ENCODE measurements around the gene HSDL1.

Gene HSDL1

DNA sequence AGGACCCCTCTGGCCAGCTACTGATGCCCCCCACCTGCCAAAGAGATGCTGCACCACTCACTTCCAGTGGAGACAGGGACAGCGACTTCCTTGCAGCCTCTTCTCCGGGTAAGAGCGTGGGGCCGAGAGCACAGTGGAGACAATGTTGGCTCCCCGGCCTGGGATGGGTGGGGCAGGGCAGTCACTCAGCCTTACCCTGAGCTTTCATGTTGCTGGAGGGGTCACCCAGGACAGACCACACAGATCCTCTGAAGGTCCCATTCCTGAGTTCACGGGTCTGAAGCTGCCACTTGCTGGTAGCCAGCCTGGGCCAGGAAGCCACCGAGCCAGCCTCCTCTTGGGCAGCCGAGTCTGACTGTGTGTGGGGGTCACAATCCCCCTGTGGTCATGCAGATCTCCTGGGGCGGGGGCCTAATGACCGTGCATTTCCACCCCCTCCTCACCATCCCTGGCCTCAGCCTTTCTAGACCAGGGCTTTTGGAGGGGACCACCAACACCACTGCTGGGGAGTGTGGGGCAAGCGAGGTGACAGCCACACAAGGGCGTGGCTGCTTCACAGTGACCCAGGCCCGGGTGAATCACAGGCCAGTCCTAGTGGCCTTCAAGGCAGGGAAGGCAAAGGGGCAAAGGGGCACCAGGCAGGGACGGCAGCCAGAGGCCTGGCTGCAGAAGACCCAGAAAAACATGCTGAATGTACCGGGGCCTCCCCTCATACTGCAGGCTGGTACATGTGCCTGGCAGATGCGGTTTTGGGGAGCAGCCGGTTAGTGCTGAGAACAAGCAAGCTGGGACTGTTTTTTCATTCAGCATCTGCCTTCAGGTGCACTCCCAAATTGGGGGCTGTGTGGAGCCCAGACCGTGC, 31.4 kb upstream of the HSDL1 start:
- no peak for DNase-seq (ENCODE audit: low read depth)

DNA sequence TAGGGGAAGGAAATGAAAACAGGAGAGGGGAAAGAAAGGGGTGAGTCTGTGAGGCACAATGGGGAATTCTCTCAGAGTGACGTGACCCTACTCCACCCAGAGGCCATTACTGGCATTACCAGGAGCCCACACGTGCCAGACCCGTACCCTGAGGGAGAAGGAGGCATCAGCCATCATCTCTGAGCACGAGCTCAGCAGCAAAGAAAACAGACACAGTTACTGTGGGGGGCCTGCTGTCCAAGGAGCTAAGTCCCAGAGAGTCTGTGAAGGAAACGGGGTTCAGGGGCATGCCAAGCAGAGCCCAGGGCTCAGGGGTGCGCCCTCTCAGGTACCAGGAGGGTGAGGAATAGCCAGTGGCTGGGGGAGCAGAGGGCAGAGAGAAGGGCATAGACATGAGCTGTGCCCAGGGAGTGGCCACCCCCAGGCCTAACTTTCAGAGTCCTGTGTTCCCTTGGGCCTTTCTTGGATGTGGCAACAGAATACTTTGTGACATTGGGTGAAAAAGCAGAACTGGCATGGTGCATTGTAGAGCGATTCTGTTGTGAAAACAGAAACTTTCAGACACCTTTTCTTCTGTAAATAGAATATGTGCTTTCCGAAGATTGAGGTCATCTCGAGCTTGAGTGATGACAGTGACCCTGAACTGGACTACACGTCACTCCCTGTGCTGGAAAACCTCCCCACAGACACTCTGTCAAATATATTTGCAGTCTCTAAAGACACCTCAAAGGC, 30.5 kb upstream of the HSDL1 start:
- DNase-seq (ENCODE audit: low read depth): peak; percentile 38

DNA sequence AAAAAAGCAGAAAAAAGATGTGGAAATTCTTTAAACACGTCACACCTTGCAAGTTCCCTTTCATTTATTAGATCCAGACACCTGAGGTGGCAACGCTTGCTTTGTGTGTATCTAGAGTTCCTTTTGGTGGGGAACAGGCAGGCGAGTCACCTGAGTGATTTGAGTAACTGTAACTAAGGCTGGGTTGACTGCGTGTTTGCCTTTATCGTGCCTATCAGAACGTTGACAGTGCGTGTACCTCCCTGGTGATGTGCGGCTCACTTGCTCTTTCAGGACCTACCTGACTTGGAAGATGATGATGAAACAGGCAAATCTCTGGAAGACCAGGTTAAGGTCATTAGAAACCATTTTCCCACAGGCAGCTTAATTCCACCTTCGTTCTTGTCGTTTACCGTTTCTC, 29.4 kb upstream of the HSDL1 start:
- no peak for DNase-seq (ENCODE audit: low read depth)

DNA sequence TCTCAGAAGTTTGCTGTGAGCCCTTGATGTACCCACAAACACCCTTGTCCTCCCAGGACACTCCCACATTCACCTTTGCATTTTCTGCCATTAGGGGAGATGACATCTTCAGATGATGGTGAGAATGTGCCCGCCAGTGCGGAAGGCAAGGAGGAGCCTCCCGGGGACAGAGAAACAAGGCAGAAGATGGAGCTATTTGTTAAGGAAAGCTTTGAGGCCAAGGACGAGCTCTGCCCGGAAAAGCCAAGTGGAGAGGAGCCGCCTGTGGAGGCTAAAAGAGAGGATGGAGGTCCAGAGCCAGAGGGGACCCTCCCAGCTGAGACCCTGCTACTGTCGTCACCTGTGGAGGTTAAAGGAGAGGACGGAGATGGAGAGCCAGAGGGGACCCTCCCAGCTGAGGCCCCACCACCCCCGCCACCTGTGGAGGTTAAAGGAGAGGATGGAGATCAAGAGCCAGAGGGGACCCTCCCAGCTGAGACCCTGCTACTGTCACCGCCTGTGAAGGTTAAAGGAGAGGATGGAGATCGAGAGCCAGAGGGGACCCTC, 24.9 kb upstream of the HSDL1 start:
- no peak for DNase-seq (ENCODE audit: low read depth)

DNA sequence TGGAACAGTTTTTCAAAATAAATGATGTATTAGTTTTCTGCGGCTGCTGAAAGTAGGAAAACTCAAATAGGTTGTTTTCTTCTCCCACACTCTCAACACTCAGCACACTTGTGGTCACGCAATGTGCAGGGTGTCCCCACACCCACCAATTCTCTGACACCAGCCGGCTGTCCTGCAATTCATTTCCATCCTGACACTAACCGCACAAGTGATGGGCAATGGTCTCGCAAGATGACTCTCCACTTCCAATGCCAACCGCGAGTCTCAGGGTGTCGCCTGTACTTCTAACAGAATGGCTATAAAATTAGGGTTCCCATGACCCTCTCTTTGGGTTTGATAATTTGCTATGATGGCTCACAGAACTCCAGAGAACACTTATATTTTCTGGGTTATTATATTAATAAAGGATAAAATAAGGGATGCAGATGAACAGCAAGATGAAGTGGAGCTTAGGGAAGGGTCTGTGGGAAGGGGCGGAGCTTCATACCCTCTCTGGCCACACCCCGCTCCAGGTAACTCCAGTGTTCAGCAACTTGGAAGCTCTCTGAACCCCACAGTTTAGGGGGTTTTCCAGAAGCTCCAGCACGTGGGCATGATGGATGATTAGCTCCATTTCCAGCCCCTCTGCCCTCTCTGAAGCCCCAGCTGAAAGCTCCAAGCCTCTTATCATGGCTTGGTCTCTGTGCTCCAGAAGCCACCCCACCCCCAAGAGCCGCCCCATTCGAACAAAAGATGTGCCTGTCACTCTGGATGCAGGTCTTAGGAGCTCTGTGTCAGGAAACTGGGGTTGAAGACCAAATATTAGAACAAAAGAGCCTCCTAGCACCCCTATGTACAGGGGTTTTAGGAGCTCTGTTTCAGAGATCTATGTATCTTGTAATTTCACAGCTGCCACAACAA, 22.1 kb upstream of the HSDL1 start:
- DNase-seq (ENCODE audit: low read depth): no peak

DNA sequence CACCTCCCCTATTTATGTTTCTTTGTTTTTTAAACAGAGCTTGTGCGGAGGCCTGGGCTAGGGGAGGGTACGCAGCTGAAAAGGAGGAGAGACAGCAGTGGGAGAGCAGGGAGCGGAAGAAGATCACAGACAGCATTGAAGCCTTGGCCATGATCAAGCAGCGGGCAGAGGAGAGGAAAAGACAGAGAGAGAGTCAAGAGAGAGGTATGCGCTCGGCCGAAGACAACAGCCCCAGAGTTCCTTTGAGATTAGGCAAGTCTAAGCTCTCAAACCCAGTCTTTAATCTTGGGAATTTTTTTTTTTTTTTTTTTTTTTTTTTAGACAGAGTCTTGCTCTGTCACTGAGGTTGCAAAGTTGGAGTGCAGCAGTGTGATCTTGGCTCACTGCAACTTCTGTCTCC, 20.8 kb upstream of the HSDL1 start:
- DNase-seq (ENCODE audit: low read depth): no peak

DNA sequence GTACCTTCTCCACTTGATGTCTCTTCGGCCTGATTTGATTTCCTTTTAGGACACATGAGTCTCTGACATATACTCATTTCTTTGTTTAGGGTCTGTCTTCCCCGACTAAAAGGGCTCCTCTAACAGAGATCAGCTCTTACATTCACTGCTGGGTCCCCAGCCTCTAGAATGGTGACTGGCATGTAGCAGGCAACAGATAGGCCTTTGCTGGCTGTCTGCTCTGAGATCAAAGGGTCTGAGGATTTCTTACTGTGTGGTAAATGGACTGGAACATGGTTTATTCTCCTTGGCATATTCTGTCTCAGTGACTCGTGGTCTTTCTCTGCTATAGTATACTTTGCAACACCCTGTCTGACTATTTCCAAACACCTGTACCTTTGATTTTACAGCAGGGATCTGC, 16.8 kb upstream of the HSDL1 start:
- no peak for DNase-seq (ENCODE audit: low read depth)

DNA sequence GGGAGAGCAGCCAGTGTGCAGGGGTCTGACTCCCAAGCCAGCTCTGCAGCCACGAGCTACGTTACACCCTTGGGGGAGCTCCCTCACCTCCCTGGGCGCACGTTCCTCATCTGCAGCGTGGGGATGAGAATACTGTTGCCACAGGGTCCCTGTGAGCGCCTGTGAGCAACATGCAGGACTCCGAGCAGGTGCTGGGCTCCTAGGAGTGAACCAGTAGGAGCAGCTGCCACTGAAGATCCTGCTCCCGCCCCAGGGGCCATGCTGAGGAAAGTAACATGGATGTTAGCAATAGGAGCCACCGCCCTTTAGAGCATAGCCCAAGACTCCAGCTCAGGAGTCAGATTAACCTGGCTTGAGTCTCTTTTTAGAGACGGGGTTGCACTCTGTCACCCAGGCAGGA, 16.1 kb upstream of the HSDL1 start:
- DNase-seq (ENCODE audit: low read depth): no peak

DNA sequence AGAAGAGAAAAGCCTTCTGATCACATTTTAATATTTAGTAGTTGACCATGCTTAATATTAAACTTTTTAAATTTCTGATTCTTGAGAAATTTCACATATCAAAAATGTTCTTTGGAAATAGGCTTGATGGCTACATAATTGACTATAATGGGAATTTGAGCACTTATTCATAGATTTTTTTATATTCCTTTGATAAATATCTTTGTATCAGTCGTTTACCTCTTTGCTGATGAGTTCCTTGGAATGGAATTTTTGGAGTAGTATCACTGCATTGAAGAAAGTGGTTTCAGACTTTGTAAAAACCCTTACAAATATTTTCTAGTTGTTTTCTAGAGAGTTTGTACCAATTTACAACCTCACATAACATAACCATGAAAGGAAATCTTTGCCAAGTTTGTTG, 14.8 kb upstream of the HSDL1 start:
- DNase-seq (ENCODE audit: low read depth): no peak

DNA sequence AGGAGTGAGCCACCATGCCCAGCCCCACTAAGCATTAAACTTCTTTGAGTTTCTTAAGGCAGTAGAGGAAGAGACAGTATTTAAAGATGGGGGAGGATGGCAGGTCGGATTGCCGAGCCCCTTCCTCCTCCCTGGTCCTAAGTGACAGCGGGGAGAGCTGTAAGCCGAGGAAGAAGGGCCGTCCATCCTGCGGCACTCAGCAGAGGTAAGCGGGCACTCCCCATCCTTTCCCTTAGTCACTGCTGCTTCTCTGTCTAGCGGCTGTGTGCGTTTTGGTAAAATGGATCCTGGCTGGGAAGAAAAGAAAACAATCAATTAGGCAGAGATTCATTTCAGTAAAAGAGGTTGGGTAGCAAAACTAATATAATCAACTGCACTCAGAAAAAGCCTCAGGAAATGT, 14.0 kb upstream of the HSDL1 start:
- DNase-seq (ENCODE audit: low read depth): no peak

DNA sequence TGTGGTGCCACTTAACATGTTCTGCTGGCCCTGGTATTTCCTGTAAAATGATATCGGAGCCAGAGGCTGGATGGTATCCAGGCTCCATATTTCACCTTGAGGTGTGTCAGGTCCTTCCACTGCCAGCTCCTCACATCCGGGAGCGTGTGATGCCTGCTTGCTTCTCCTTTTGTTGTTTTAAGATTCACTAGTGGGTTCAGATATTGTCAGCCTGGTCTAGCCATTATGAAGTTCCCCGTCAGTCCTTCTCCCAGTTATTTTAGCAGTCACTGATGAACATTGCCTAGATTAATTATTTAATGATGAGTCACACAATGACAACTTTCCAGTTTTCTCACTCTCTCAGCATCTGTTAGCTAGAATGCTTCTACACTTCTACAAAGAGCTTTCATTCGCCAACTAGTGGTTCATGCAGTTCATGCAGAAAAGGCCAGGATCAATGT, 11.4 kb upstream of the HSDL1 start:
- no peak for DNase-seq (ENCODE audit: low read depth)

DNA sequence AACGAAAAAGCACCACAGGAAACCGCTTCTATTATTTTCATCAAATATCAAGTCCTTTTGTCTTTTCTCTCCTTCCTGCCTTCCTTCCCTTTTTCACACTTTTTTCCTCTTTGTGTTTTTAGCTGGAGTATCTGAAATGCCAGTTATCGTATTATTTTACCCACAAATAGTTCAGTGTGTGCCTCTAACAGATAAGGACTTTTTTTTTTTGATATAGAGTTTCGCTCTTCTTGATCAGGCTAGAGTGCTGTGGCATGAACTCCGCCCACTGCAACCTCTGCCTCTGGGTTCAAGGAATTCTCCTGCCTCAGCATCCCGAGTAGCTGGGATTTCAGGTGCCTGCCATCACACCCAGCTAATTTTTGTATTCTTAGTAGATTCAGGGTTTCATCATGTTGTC, 10.8 kb upstream of the HSDL1 start:
- DNase-seq (ENCODE audit: low read depth): no peak

DNA sequence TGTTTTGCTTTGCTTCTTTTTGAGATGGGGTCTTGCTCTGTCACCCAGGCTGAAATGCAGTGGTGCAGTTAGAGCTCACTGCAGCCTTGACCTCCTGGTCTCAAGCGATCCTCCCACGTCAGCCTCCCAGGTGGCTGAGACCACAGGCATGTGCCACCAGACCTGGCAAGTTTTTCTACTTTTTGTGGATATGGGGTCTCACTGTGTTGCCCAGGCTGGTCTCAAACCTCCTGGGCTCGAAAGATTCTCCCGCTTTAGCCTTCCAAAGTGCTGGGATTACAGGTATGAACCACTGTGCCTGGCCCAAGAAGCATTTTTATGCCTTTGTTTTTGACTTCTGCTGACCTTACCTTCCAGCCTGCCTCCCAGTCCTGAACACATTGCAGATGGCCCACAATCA, 10.2 kb upstream of the HSDL1 start:
- no peak for DNase-seq (ENCODE audit: low read depth)

DNA sequence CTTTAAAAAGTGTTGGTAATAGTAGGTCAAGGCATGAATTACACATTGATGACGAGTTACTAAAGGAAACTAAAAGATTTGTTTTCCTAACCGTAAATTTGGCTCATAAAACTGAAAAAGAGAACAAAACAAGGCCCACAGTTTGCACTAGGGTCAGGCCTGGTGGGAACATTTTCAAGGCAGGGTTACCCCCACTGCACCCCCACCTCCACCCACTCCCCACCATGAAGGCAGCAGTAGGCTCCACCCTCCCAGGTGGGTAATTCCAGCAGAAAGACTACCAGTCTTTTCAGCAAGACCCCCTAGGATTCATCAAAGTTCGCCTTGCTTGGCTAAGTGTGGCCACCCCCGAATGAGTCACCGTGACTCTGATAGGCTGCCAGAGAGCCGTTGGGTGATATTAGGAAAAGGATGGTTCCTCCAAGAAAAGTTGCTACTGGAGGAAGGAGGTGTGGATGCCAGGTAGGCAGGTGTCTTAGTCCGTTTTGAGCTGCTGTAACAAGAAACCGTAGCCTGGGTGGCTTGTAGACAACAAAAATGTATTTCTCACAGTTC, 8.8 kb upstream of the HSDL1 start:
- no peak for DNase-seq (ENCODE audit: low read depth)

DNA sequence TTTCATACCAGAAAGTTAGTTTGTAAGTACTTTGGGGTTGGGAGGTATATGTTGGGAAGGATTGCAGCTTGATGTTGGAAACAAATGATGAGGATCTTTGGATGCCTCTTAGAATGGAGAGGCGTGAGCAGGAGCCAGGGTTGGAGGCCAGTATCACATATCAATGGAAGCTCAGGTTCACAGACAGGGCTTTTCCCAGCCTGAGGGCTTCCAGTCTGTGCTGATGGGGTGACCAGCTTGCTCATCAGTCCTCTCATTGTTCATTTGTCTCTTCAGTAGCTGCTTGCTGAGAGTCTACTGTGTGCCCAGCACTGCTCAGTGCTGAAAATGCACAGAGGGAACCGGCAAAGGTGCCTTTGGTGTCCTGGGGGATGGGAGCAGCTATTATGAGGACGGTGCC, 5.9 kb upstream of the HSDL1 start:
- no peak for DNase-seq (ENCODE audit: low read depth)

DNA sequence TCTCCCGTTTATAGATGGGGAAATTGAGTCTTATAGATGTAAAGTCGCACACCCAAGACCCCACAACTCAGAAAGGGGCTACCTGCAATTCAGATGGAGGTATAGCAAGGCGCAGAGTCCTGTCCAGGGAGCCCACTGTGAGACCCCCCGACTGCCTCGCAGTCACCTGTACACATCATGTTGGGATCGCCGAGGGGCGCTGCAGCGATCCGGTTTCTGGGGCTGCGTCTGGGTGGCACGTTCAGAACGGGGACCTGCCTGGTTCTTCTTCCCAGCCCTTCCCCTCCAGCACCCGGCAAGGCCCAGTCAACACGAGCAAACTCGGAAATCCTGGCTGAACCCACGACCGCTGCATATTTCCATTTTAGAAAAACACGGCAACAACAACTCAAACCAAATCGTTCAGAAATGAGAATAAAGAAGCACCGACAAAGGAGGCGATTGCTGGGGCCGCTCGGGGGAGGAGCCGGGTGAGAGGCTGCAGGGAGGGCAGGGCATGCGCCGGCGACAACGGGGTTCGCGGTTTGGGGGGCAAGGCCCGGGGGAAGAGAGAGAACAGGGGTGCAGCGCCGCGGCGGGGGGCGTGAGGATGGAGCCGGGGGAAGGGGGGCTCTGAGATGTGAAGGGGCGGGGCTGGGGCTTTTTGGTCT, 643 bp downstream of the HSDL1 start:
- DNase-seq (ENCODE audit: low read depth): peak; percentile 33

DNA sequence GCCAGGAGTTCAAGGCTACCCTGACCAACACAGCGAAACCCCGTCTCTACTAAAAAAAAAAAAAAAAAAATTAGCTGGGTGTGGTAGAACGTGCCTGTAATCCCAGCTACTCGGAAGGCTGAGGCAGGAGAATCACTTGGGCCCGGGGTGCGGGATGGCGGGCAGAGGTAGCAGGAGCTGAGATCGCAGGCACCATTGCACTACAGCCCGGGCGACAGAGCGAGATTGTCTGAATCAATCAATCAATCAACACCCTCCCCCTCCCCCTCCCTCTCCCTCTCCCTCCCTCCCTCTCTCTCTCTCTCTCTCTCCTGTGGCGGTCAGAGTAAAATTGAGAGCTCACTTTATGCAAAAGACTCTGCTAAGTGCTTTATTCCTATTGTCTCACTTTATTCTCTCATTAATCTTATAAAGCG, 1.2 kb downstream of the HSDL1 start:
- no peak for DNase-seq (ENCODE audit: low read depth)

DNA sequence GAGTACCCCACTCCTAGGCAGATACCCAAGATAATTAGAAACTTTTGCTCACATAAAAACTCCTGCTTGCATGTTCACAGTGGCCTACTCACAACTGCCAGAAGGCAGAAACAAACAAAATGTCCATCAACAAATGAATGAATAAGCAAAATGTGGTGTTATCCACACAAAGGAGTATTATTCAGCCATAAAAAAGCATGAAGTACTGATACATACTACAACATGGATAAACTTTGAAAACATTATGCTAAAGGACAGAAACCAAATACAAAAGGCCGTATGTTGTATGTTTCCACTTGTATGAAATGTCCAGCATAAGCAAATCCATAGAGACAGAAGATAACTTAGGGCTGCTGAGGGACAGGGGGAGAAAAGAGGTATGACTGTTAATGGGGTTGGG, 1.9 kb downstream of the HSDL1 start:
- DNase-seq (ENCODE audit: low read depth): no peak

DNA sequence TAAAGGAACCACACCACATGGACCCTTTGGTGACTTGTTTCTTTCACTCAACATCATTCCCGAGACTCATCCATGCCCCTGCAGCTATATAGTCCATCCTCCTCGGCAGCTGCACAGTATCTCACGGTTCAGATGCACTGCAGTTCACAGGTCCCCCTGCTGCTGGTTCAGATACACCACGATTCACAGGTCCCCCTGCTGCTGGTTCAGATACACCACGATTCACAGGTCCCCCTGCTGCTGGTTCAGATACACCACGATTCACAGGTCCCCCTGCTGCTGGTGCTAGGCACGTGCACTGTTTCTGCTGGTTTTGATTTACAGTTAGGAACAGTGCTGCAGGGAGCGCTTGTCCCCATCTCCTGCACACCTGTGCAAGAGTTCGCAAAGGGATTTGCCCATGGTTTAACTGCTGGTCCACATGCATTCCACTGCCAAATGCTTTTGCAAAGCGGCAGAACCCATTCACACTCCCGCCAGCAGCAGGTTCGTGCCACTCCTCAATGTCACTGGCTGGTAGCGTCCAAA, 3.8 kb downstream of the HSDL1 start:
- DNase-seq (ENCODE audit: low read depth): no peak

DNA sequence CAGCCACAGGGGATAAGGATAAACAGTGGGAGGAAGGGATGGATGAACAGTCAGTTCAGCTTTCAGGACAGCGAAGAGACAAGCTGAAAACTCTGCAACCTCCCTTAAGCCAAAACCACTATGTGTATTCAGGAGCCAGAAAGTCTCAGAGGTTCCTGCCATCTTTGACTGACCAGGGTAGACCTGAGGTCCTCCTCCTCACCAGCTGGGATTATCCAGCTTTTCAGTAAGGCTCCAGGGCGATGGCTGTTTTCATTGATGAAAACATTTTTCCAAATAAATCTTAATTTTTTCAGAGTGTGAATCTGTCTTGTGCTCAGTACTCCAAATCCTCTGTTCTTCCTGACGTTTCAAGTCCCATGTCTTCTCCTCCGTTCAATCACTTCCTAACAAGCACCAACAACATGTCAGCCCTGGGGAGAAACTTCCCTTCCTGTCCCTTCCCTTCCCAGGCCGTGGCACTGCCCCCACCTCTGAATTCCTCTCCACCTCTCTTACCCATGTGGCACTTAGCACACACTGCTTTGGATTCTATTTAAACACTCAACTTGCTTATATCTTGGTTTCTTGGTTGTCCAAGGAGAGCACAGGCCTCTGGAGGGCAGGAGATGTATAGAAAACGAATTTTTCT, 5.2 kb downstream of the HSDL1 start:
- DNase-seq (ENCODE audit: low read depth): no peak

Measured in stimulated activated CD8-positive, alpha-beta memory T cell treated with anti-CD3 and anti-CD28 coated beads, Interleukin-4, amount 100 ng/mL, for 24 hours (primary cell).